GM12878 (cell line): ENCODE measurements around the gene KCNJ10. TPM values are rescaled to one million over a fixed set of nuclear protein-coding genes. Genes with fewer than 3 reads are reported as not detected.

ENCODE experiments used
- ATAC-seq: fragments of 200-7000 bp; cut with Tn5 transposase; 3 replicates; pipeline ENCODE4 v1.9.1; 2020; ENCODE audit warnings: mild to moderate bottlenecking, moderate library complexity
- BruUV-seq: library from RNA; stranded (reverse); fragments of 400-500 nt; replicated peaks from 2 replicates; lab custom pipeline; 2021; lab: Mats Ljungman, UMichigan
- CTCF ChIA-PET: fragments of 300-600 bp; sonication (Branson Sonifier 250); formaldehyde crosslinking; extraction: SDS; loops from one replicate; lab custom pipeline; 2021; ENCODE audit warnings: inconsistent platforms; lab: Yijun Ruan, JAX
- POLR2A ChIA-PET: fragments of 350-600 bp; formaldehyde crosslinking; extraction: SDS; loops from one replicate; lab custom pipeline; 2021; ENCODE audit warnings: inconsistent platforms; lab: Charles Lee
- RAD21 ChIA-PET: fragments of 300-600 bp; sonication (Branson Sonifier 250); formaldehyde crosslinking; loops from one replicate; lab custom pipeline; 2023; ENCODE audit warnings: antibody characterized with exemption; ENCODE audit not compliant: unreplicated experiment; lab: Charles Lee
- SMC1A ChIA-PET: fragments of 300-600 bp; sonication (Branson Sonifier 250); formaldehyde crosslinking; loops from one replicate; lab custom pipeline; 2023; ENCODE audit not compliant: unreplicated experiment, uncharacterized antibody; lab: Charles Lee
- DNase-seq: peaks from one replicate; pipeline ENCODE4 v3.0.0-alpha.2; 2011; ENCODE audit warnings: low read depth, low spot score
- FAIRE-seq: peaks from 3 replicates; lab custom pipeline; 2011; peaks lifted over from hg19 to GRCh38; lab: Jason Lieb, UNC
- H2AFZ ChIP-seq: 2 replicates; pipeline ENCODE4 v1.6.0; 2011; ENCODE audit warnings: low read depth, low read length, control low read depth; ENCODE audit not compliant: control insufficient read depth
- H3K27ac ChIP-seq: 2 replicates; pipeline ENCODE4 v1.5.1; 2011; ENCODE audit warnings: control low read depth; ENCODE audit not compliant: control insufficient read depth, insufficient read depth
- H3K27me3 ChIP-seq, 2 experiments: replicated peaks in 1 of 2; 2 replicates each; pipeline versions ENCODE4 v1.6.0 to v1.6.1; 2011; ENCODE audit warnings: low read length in 1 of 2; ENCODE audit not compliant: control insufficient read depth in 2 of 2, insufficient read depth in 2 of 2
- H3K36me3 ChIP-seq, 2 experiments: 2 replicates each; pipeline ENCODE4 v1.5.1; 2011; ENCODE audit warnings: low read length in 1 of 2; ENCODE audit not compliant: control insufficient read depth in 2 of 2, insufficient read depth in 2 of 2
- H3K4me1 ChIP-seq: 2 replicates; pipeline ENCODE4 v1.6.1; 2011; ENCODE audit warnings: mild to moderate bottlenecking, low read length, moderate library complexity, mixed read lengths; ENCODE audit not compliant: control insufficient read depth, insufficient read depth
- H3K4me2 ChIP-seq: 2 replicates; pipeline ENCODE4 v1.6.0; 2011; ENCODE audit warnings: control low read depth; ENCODE audit not compliant: control insufficient read depth, insufficient read depth
- H3K4me3 ChIP-seq: fragments of 200-600 bp; sonication (generic); 2 replicates; pipeline ENCODE4 v1.5.1; 2016
- H3K79me2 ChIP-seq: 2 replicates; pipeline ENCODE4 v1.6.0; 2011; ENCODE audit warnings: low read length; ENCODE audit not compliant: control insufficient read depth, insufficient read depth
- H3K9ac ChIP-seq: 2 replicates; pipeline ENCODE4 v1.8.0; 2011; ENCODE audit warnings: low read length, control low read depth, mixed read lengths; ENCODE audit not compliant: control insufficient read depth, insufficient read depth
- H3K9me3 ChIP-seq: replicated peaks from 3 replicates; pipeline ENCODE4 v1.5.1; 2011; ENCODE audit warnings: mild to moderate bottlenecking, low read length; ENCODE audit not compliant: control insufficient read depth, insufficient read depth
- H4K20me1 ChIP-seq: 2 replicates; pipeline ENCODE4 v1.6.0; 2011; ENCODE audit not compliant: control insufficient read depth, insufficient read depth
- BCL3 ChIP-seq: IDR thresholded peaks from 2 replicates; pipeline ENCODE4 v1.6.1; 2011; ENCODE audit warnings: borderline replicate concordance, low read depth, mild to moderate bottlenecking, moderate library complexity, low read length; ENCODE audit not compliant: insufficient read depth, poor library complexity, severe bottlenecking
- CBX3 ChIP-seq: fragments of 200-600 bp; sonication (generic); IDR thresholded peaks from 2 replicates; pipeline ENCODE4 v1.6.1; 2016; ENCODE audit warnings: low read depth, borderline replicate concordance
- CHD2 ChIP-seq: IDR thresholded peaks from 2 replicates; pipeline ENCODE4 v1.6.1; 2011; ENCODE audit warnings: low read depth, low read length, improper control_type of control experiment, borderline replicate concordance
- ESRRA ChIP-seq: IDR thresholded peaks from 2 replicates; pipeline ENCODE4 v1.6.1; 2012; ENCODE audit warnings: mild to moderate bottlenecking, low read length, improper control_type of control experiment
- HDGF ChIP-seq: fragments of 450-650 bp; IDR thresholded peaks from 2 replicates; pipeline ENCODE4 v1.6.1; 2016; ENCODE audit warnings: antibody characterized with exemption
- IRF4 ChIP-seq: IDR thresholded peaks from 2 replicates; pipeline ENCODE4 v1.6.1; 2011; ENCODE audit warnings: low read depth, low read length
- MXI1 ChIP-seq: fragments of 150-350 bp; IDR thresholded peaks from 2 replicates; pipeline ENCODE4 v1.6.1; 2011; ENCODE audit warnings: low read depth, mild to moderate bottlenecking, inconsistent platforms, low read length, improper control_type of control experiment
- PML ChIP-seq: IDR thresholded peaks from 2 replicates; pipeline ENCODE4 v1.6.1; 2012; ENCODE audit warnings: low read length, inconsistent platforms
- POLR2AphosphoS2 ChIP-seq: IDR thresholded peaks from 2 replicates; pipeline ENCODE4 v1.6.1; 2011; ENCODE audit warnings: low read depth, mild to moderate bottlenecking, low read length, improper control_type of control experiment, moderate library complexity
- RELA ChIP-seq: fragments of 450-650 bp; IDR thresholded peaks from 2 replicates; pipeline ENCODE4 v1.8.0; 2014; ENCODE audit warnings: borderline replicate concordance; ENCODE audit not compliant: partially characterized antibody
- RUNX3 ChIP-seq: IDR thresholded peaks from 2 replicates; pipeline ENCODE4 v1.6.1; 2012; ENCODE audit warnings: low read length, inconsistent platforms
- SRF ChIP-seq, 2 experiments: IDR thresholded peaks; 2 replicates each; pipeline ENCODE4 v1.6.1; 2011; ENCODE audit warnings: low read depth in 2 of 2, low read length in 2 of 2, mild to moderate bottlenecking in 1 of 2, moderate library complexity in 1 of 2
- WGBS: methylation state at CpG from one replicate; pipeline ENCODE4 v1.1.6; 2016; ENCODE audit warnings: low lambda C conversion rate; ENCODE audit not compliant: insufficient replicate concordance, insufficient coverage; ENCODE audit errors: missing lambda C conversion rate; 5-methylcytosine and 5-hydroxymethylcytosine counted together
- in situ Hi-C: fragments of 300-500 bp; cut with MboI; formaldehyde crosslinking; loops from 9 replicates; pipeline ENCODE4 v1.14.3; 2018; ENCODE audit warnings: mixed read lengths
- intact Hi-C: fragments of 100-400 bp; cut with micrococcal nuclease; formaldehyde crosslinking; loops from one replicate; pipeline ENCODE4 v1.14.2; 2022; ENCODE audit not compliant: unreplicated experiment
- polyA plus RNA-seq, 11 experiments: library from polyadenylated mRNA; depleted of rRNA in 4 of 11; unstranded in 6 of 11; stranded (reverse) in 5 of 11; fragments of >200 nt; fragmentation: Nextera tagmentation in 4 of 11; fragmentation: Illumina TruSeq in 1 of 11; extraction: Ambion mirVana in 4 of 11; extraction: Trizol in 1 of 11; gene quantifications; 1 replicate in 1 of 11; 2 replicates in 10 of 11; pipeline versions ENCODE4 v1.2.1 to v1.2.3, GENCODE V29; 2011 to 2016; ENCODE audit warnings: inconsistent platforms in 2 of 11, missing spikeins in 2 of 11, low read depth in 1 of 11
- total RNA-seq, 4 experiments: library from RNA; depleted of rRNA in 3 of 4; stranded (reverse); fragments of >200 nt in 3 of 4; fragmentation: Illumina TruSeq in 1 of 4; extraction: Trizol in 1 of 4; gene quantifications; 2 replicates each; pipeline versions ENCODE4 v1.2.1 to v1.2.3, GENCODE V29; 2013 to 2021
- TF ChIP-seq, protein P1 (sequence below): fragments of 450-650 bp; formaldehyde crosslinking; IDR thresholded peaks from 2 replicates; pipeline ENCODE4 v1.5.0; 2022; ENCODE audit warnings: mild to moderate bottlenecking, missing genetic modification characterization
- TF ChIP-seq, protein P2 (sequence below): fragments of 450-650 bp; IDR thresholded peaks from 2 replicates; pipeline ENCODE4 v1.6.1; 2017; ENCODE audit warnings: mild to moderate bottlenecking, moderate library complexity

The KCNJ10 gene
- total and polyA plus RNA-seq, 10 of the 15 experiments (the other 5 are each of a cell fraction or from before 2014, with no cell fraction given), result 0.01 to 0.29 (median 0.09) TPM; not detected in 2

GRCh38 chr1:159972443-159973205 is 97.3 kb downstream of the KCNJ10 start (continued):
- TF ChIP-seq, protein P1, sequence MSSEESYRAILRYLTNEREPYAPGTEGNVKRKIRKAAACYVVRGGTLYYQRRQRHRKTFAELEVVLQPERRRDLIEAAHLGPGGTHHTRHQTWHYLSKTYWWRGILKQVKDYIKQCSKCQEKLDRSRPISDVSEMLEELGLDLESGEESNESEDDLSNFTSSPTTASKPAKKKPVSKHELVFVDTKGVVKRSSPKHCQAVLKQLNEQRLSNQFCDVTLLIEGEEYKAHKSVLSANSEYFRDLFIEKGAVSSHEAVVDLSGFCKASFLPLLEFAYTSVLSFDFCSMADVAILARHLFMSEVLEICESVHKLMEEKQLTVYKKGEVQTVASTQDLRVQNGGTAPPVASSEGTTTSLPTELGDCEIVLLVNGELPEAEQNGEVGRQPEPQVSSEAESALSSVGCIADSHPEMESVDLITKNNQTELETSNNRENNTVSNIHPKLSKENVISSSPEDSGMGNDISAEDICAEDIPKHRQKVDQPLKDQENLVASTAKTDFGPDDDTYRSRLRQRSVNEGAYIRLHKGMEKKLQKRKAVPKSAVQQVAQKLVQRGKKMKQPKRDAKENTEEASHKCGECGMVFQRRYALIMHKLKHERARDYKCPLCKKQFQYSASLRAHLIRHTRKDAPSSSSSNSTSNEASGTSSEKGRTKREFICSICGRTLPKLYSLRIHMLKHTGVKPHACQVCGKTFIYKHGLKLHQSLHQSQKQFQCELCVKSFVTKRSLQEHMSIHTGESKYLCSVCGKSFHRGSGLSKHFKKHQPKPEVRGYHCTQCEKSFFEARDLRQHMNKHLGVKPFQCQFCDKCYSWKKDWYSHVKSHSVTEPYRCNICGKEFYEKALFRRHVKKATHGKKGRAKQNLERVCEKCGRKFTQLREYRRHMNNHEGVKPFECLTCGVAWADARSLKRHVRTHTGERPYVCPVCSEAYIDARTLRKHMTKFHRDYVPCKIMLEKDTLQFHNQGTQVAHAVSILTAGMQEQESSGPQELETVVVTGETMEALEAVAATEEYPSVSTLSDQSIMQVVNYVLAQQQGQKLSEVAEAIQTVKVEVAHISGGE (CRISPR knock-in tag), result no peak
- TF ChIP-seq RELA, result no peak
- TF ChIP-seq ESRRA, result no peak
- TF ChIP-seq SRF (IDR thresholded peaks at IDR 0.05; ENCODE audit: low read depth in 2 of 2, low read length in 2 of 2), result no peak
- no peak for TF ChIP-seq CHD2
- TF ChIP-seq POLR2AphosphoS2, result no peak
- no peak for TF ChIP-seq MXI1

GRCh38 chr1:159970932-159971342 is 99.0 kb downstream of the KCNJ10 start:
- RAD21 ChIA-PET, result no interaction called here
- H3K79me2 ChIP-seq, result no peaks in the 10 kb centered on the region
- no peak overlapping the region for H2AFZ ChIP-seq
- BruUV-seq, result no TSS peak
- peaks cover 3 to 4% of the 10 kb centered on the region in 2 experiments; a peak in 3 of 4 replicates for H3K27me3 ChIP-seq
- intact Hi-C loops, result no loop called here
- H3K27ac ChIP-seq, result no peak overlapping the region
- ATAC-seq (no peak), DNase-seq (no peak), FAIRE-seq (no peak)
- no peak overlapping the region for H3K9ac ChIP-seq
- no peaks in the 10 kb centered on the region for H3K36me3 ChIP-seq
- in situ Hi-C loops, result no loop called here
- POLR2A ChIA-PET, result no interaction called here
- CTCF ChIA-PET, result no interaction called here
- no peaks in the 10 kb centered on the region for H3K9me3 ChIP-seq
- WGBS, result 25% methylated on average over 9 of the region's 9 CpGs
- H3K4me2 ChIP-seq, result no peak overlapping the region
- no peak overlapping the region for H3K4me3 ChIP-seq
- SMC1A ChIA-PET, result no interaction called here
- no peaks in the 10 kb centered on the region for H3K4me1 ChIP-seq
- no peaks in the 10 kb centered on the region for H4K20me1 ChIP-seq
- TF ChIP-seq CBX3, result no peak
- TF ChIP-seq, protein P2, sequence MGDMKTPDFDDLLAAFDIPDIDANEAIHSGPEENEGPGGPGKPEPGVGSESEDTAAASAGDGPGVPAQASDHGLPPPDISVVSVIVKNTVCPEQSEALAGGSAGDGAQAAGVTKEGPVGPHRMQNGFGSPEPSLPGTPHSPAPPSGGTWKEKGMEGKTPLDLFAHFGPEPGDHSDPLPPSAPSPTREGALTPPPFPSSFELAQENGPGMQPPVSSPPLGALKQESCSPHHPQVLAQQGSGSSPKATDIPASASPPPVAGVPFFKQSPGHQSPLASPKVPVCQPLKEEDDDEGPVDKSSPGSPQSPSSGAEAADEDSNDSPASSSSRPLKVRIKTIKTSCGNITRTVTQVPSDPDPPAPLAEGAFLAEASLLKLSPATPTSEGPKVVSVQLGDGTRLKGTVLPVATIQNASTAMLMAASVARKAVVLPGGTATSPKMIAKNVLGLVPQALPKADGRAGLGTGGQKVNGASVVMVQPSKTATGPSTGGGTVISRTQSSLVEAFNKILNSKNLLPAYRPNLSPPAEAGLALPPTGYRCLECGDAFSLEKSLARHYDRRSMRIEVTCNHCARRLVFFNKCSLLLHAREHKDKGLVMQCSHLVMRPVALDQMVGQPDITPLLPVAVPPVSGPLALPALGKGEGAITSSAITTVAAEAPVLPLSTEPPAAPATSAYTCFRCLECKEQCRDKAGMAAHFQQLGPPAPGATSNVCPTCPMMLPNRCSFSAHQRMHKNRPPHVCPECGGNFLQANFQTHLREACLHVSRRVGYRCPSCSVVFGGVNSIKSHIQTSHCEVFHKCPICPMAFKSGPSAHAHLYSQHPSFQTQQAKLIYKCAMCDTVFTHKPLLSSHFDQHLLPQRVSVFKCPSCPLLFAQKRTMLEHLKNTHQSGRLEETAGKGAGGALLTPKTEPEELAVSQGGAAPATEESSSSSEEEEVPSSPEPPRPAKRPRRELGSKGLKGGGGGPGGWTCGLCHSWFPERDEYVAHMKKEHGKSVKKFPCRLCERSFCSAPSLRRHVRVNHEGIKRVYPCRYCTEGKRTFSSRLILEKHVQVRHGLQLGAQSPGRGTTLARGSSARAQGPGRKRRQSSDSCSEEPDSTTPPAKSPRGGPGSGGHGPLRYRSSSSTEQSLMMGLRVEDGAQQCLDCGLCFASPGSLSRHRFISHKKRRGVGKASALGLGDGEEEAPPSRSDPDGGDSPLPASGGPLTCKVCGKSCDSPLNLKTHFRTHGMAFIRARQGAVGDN, result no peak
- TF ChIP-seq PML, result no peak
- TF ChIP-seq ESRRA, result no peak
- no peak for TF ChIP-seq IRF4
- TF ChIP-seq HDGF, result no peak
- TF ChIP-seq RUNX3, result no peak
- no peak for TF ChIP-seq BCL3
